GM12878 (cell line): Measurements from ENCODE around the gene C5AR1. TPM values are rescaled to one million over a fixed set of nuclear protein-coding genes. Genes with fewer than 3 reads are reported as not detected.

ENCODE experiments used
- ATAC-seq: fragments of 200-7000 bp; cut with Tn5 transposase; 3 replicates; pipeline ENCODE4 v1.9.1; 2020; ENCODE audit warnings: mild to moderate bottlenecking, moderate library complexity
- BruUV-seq: library from RNA; stranded (reverse); fragments of 400-500 nt; replicated peaks from 2 replicates; lab custom pipeline; 2021; lab: Mats Ljungman, UMichigan
- CTCF ChIA-PET: fragments of 300-600 bp; sonication (Branson Sonifier 250); formaldehyde crosslinking; extraction: SDS; loops from one replicate; lab custom pipeline; 2021; ENCODE audit warnings: inconsistent platforms; lab: Yijun Ruan, JAX
- POLR2A ChIA-PET: fragments of 350-600 bp; formaldehyde crosslinking; extraction: SDS; loops from one replicate; lab custom pipeline; 2021; ENCODE audit warnings: inconsistent platforms; lab: Charles Lee
- RAD21 ChIA-PET: fragments of 300-600 bp; sonication (Branson Sonifier 250); formaldehyde crosslinking; loops from one replicate; lab custom pipeline; 2023; ENCODE audit warnings: antibody characterized with exemption; ENCODE audit not compliant: unreplicated experiment; lab: Charles Lee
- SMC1A ChIA-PET: fragments of 300-600 bp; sonication (Branson Sonifier 250); formaldehyde crosslinking; loops from one replicate; lab custom pipeline; 2023; ENCODE audit not compliant: unreplicated experiment, uncharacterized antibody; lab: Charles Lee
- DNase-seq: peaks from one replicate; pipeline ENCODE4 v3.0.0-alpha.2; 2011; ENCODE audit warnings: low read depth, low spot score
- FAIRE-seq: peaks from 3 replicates; lab custom pipeline; 2011; peaks lifted over from hg19 to GRCh38; lab: Jason Lieb, UNC
- H2AFZ ChIP-seq: 2 replicates; pipeline ENCODE4 v1.6.0; 2011; ENCODE audit warnings: low read depth, low read length, control low read depth; ENCODE audit not compliant: control insufficient read depth
- H3K27ac ChIP-seq: 2 replicates; pipeline ENCODE4 v1.5.1; 2011; ENCODE audit warnings: control low read depth; ENCODE audit not compliant: control insufficient read depth, insufficient read depth
- H3K27me3 ChIP-seq, 2 experiments: replicated peaks in 1 of 2; 2 replicates each; pipeline versions ENCODE4 v1.6.0 to v1.6.1; 2011; ENCODE audit warnings: low read length in 1 of 2; ENCODE audit not compliant: control insufficient read depth in 2 of 2, insufficient read depth in 2 of 2
- H3K36me3 ChIP-seq, 2 experiments: 2 replicates each; pipeline ENCODE4 v1.5.1; 2011; ENCODE audit warnings: low read length in 1 of 2; ENCODE audit not compliant: control insufficient read depth in 2 of 2, insufficient read depth in 2 of 2
- H3K4me1 ChIP-seq: 2 replicates; pipeline ENCODE4 v1.6.1; 2011; ENCODE audit warnings: mild to moderate bottlenecking, low read length, moderate library complexity, mixed read lengths; ENCODE audit not compliant: control insufficient read depth, insufficient read depth
- H3K4me2 ChIP-seq: 2 replicates; pipeline ENCODE4 v1.6.0; 2011; ENCODE audit warnings: control low read depth; ENCODE audit not compliant: control insufficient read depth, insufficient read depth
- H3K4me3 ChIP-seq: fragments of 200-600 bp; sonication (generic); 2 replicates; pipeline ENCODE4 v1.5.1; 2016
- H3K79me2 ChIP-seq: 2 replicates; pipeline ENCODE4 v1.6.0; 2011; ENCODE audit warnings: low read length; ENCODE audit not compliant: control insufficient read depth, insufficient read depth
- H3K9ac ChIP-seq: 2 replicates; pipeline ENCODE4 v1.8.0; 2011; ENCODE audit warnings: low read length, control low read depth, mixed read lengths; ENCODE audit not compliant: control insufficient read depth, insufficient read depth
- H3K9me3 ChIP-seq: replicated peaks from 3 replicates; pipeline ENCODE4 v1.5.1; 2011; ENCODE audit warnings: mild to moderate bottlenecking, low read length; ENCODE audit not compliant: control insufficient read depth, insufficient read depth
- H4K20me1 ChIP-seq: 2 replicates; pipeline ENCODE4 v1.6.0; 2011; ENCODE audit not compliant: control insufficient read depth, insufficient read depth
- BCLAF1 ChIP-seq: fragments of 450-650 bp; IDR thresholded peaks from 2 replicates; pipeline ENCODE4 v1.6.1; 2017; ENCODE audit warnings: antibody characterized with exemption, mild to moderate bottlenecking, moderate library complexity
- MEF2B ChIP-seq: fragments of 450-650 bp; IDR thresholded peaks from 2 replicates; pipeline ENCODE4 v1.6.1; 2018; ENCODE audit warnings: mild to moderate bottlenecking, moderate library complexity; ENCODE audit not compliant: partially characterized antibody, poor library complexity, severe bottlenecking
- POLR2AphosphoS2 ChIP-seq: IDR thresholded peaks from 2 replicates; pipeline ENCODE4 v1.6.1; 2011; ENCODE audit warnings: low read depth, mild to moderate bottlenecking, low read length, improper control_type of control experiment, moderate library complexity
- RBBP5 ChIP-seq: fragments of 200-600 bp; sonication (generic); conservative IDR thresholded peaks from 2 replicates; pipeline ENCODE4 v1.6.1; 2016
- SIN3A ChIP-seq: IDR thresholded peaks from 2 replicates; pipeline ENCODE4 v1.6.1; 2012; ENCODE audit warnings: low read depth, low read length, improper control_type of control experiment
- YY1 ChIP-seq: IDR thresholded peaks from 2 replicates; pipeline ENCODE4 v1.6.1; 2011; ENCODE audit warnings: low read depth, mild to moderate bottlenecking, low read length
- WGBS: methylation state at CpG from one replicate; pipeline ENCODE4 v1.1.6; 2016; ENCODE audit warnings: low lambda C conversion rate; ENCODE audit not compliant: insufficient replicate concordance, insufficient coverage; ENCODE audit errors: missing lambda C conversion rate; 5-methylcytosine and 5-hydroxymethylcytosine counted together
- in situ Hi-C: fragments of 300-500 bp; cut with MboI; formaldehyde crosslinking; loops from 9 replicates; pipeline ENCODE4 v1.14.3; 2018; ENCODE audit warnings: mixed read lengths
- intact Hi-C: fragments of 100-400 bp; cut with micrococcal nuclease; formaldehyde crosslinking; loops from one replicate; pipeline ENCODE4 v1.14.2; 2022; ENCODE audit not compliant: unreplicated experiment
- polyA plus RNA-seq, 11 experiments: library from polyadenylated mRNA; depleted of rRNA in 4 of 11; unstranded in 6 of 11; stranded (reverse) in 5 of 11; fragments of >200 nt; fragmentation: Nextera tagmentation in 4 of 11; fragmentation: Illumina TruSeq in 1 of 11; extraction: Ambion mirVana in 4 of 11; extraction: Trizol in 1 of 11; gene quantifications; 1 replicate in 1 of 11; 2 replicates in 10 of 11; pipeline versions ENCODE4 v1.2.1 to v1.2.3, GENCODE V29; 2011 to 2016; ENCODE audit warnings: inconsistent platforms in 2 of 11, missing spikeins in 2 of 11, low read depth in 1 of 11
- total RNA-seq, 4 experiments: library from RNA; depleted of rRNA in 3 of 4; stranded (reverse); fragments of >200 nt in 3 of 4; fragmentation: Illumina TruSeq in 1 of 4; extraction: Trizol in 1 of 4; gene quantifications; 2 replicates each; pipeline versions ENCODE4 v1.2.1 to v1.2.3, GENCODE V29; 2013 to 2021
- TF ChIP-seq, protein P1 (sequence below): IDR thresholded peaks from 2 replicates; pipeline ENCODE4 v1.6.1; 2011; ENCODE audit warnings: low read depth, low read length, improper control_type of control experiment, borderline replicate concordance

C5AR1 gene
- total and polyA plus RNA-seq, 10 of the 15 experiments (the other 5 are each of a cell fraction or from before 2014, with no cell fraction given) = 0.04 to 1.5 (median 0.18) TPM

DNA sequence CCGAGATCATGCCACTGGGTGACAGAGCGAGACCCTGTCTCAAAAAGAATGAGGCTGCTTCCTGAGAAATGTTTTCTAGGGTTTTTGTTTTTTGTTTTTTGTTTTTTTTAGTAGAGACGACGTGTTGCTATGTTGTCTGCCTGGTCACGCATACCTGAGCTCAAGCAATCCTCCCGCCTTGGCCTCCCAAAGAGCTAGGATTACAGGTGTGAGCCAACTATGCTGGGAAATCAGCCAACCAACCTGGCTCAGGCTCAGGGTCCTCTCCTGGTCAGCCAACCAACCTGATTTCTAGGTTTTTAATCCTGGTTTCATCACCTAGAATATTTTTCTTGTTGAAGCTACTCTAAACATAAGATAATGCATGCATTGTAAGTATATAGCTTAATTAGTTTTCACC, 47.2 kb downstream of the C5AR1 start:
- ChIA-PET CTCF (interaction anchor here (1.2 to 1.5 kb wide), 2 partner anchors 8 to 34 kb away, joined by 3 to 6 read pairs; no protein-coding TSS in a partner anchor), SMC1A (interaction anchor here (0.6 kb wide), 1 partner anchor 8 kb away, joined by 3 read pairs; the partner anchor contains the start of gene DHX34), RAD21 (interaction anchor here (1.1 kb wide), 1 partner anchor 8 kb away, joined by 3 read pairs; the partner anchor contains the start of gene DHX34), POLR2A (no interaction called here)
- no peak for DNase-seq
- H3K4me2 ChIP-seq = no peak overlapping the region
- intact Hi-C loops = no loop called here
- H2AFZ ChIP-seq = no peak overlapping the region
- no peaks in the 10 kb centered on the region; the same call in 1 of the 2 replicates for H3K4me1 ChIP-seq
- H3K79me2 ChIP-seq = peaks cover 3% of the 10 kb centered on the region
- no peaks in the 10 kb centered on the region for H3K27me3 ChIP-seq
- H3K9me3 ChIP-seq = no peaks in the 10 kb centered on the region; the same call in 2 of the 3 replicates
- no peak for ATAC-seq
- H4K20me1 ChIP-seq = no peaks in the 10 kb centered on the region
- BruUV-seq = no TSS peak
- TF ChIP-seq, protein P1, sequence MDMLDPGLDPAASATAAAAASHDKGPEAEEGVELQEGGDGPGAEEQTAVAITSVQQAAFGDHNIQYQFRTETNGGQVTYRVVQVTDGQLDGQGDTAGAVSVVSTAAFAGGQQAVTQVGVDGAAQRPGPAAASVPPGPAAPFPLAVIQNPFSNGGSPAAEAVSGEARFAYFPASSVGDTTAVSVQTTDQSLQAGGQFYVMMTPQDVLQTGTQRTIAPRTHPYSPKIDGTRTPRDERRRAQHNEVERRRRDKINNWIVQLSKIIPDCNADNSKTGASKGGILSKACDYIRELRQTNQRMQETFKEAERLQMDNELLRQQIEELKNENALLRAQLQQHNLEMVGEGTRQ = no peak
- no peak for TF ChIP-seq RBBP5
- no peak for TF ChIP-seq POLR2AphosphoS2
- no peak for TF ChIP-seq BCLAF1
- TF ChIP-seq MEF2B = no peak
- no peak for TF ChIP-seq SIN3A
- TF ChIP-seq YY1 = no peak
- in situ Hi-C loops = no loop called here
- H3K4me3 ChIP-seq = no peak overlapping the region
- H3K36me3 ChIP-seq = peaks cover 19 to 36% of the 10 kb centered on the region in 2 experiments
- no peak for FAIRE-seq
- H3K9ac ChIP-seq = no peak overlapping the region
- 98% methylated on average over 6 of the region's 6 CpGs for WGBS
- H3K27ac ChIP-seq = no peak overlapping the region
